GM18505 (cell line): ENCODE data around the gene SIT1.
"Not testable (repeated sequence)": the region's sequence is repeated elsewhere in the genome, so short reads cannot be mapped to it uniquely, and the experiment has no call there.

Experiments
- ATAC-seq: cut with Tn5 transposase; IDR thresholded peaks from one replicate; pipeline ENCODE4 v1.9.1; 2021; ENCODE audit not compliant: unreplicated experiment
- POLR2A ChIP-seq: IDR thresholded peaks from 4 replicates; pipeline ENCODE4 v1.6.1; 2011; ENCODE audit warnings: borderline replicate concordance; ENCODE audit not compliant: insufficient read depth, insufficient read length; ENCODE audit errors: extremely low read depth

The SIT1 gene

DNA sequence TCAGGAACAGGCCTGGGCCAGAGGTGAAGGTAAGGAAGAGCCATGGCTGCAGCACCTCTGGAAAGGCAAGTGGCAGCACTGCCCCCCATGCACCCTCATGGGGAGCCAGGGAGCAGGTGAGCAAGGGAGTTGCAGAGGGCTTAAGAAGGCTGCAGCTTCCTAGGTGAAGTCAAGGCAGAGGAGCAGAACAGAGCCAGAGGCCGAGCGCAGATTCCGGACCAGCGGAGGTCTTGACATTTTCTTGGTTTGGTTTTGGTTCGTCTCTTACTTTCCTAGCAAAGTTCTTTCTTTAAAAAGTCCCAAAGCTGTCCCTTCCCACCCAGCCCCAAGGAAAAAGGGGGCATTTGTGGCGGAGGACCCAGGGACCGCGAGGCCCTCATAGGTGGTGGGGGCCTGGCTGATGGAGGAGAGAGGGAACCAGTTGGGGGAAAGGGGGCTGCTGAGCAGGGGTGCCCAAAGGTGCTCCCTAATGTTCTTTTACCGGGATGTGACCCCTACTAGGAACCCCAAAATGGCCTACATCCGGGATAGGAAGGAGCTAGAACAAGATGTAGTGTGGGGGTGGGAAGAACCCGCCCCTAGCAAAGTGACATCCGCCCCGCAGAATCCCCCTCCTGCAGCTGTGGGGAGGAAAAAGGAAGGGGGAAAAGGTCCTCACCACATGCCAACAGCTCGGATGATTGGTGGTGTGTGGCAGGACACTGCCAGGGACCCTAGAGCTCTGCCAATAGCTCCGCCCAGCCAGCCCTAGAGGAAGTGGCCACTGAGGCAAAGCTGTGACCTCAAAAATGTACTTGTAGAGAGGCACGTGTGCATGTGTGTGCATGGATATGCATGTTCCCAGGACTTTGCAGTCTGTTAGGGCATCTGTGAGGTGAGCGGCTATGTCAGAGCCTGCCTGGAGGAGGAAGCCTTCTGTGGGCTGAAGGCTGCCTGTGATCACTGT, 31.6 kb downstream of the SIT1 start:
- peak; percentile 51 for TF ChIP-seq POLR2A
- ATAC-seq: peak; percentile 53

DNA sequence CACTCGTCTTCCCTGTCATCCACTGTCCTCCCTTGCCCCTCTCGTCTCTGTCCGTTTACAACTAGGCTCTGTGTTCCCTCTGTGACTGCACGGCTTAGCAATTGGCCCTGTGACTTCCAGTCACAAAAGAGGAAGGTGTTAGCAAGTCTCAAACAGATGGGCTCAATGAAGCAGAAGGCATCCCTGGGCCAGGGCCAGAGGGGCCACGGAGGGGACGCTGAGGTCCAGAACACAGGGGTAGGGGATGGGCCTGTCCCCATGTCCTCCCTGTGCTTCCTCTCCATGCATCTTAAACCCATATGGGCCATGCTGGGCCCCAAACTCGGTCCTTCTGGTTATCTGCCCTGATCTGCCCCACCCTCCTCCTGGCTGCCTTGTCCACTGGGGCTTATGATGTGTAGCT, 32.4 kb downstream of the SIT1 start, which contains the start of gene CD72:
TSS of gene CD72 (minus strand) at position 89 of the 403 bp plus-strand sequence. CDS start 110 bp downstream, outside the sequence.
- TF ChIP-seq POLR2A: peak; percentile 46
- no peak for ATAC-seq

DNA sequence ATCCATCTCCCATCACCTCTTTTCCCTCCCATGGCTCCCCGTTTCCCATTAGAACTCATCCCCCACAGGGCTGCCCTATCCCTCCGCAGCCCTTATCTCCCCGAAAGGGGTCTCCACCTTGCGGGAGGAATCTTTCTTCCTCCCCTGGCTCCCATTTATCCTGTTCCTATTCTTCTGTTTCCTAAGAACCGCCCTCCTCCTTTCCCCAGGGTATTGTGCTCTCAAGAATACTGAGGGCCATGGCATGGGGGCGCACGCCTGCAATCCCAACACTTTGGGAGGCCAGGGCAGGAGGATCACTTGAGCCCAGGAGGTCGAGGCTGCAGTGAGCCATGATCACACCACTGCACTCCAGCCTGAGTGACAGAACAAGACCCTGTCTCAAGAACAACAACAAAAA, 33.2 kb downstream of the SIT1 start:
- no peak for ATAC-seq
- TF ChIP-seq POLR2A: no peak

DNA sequence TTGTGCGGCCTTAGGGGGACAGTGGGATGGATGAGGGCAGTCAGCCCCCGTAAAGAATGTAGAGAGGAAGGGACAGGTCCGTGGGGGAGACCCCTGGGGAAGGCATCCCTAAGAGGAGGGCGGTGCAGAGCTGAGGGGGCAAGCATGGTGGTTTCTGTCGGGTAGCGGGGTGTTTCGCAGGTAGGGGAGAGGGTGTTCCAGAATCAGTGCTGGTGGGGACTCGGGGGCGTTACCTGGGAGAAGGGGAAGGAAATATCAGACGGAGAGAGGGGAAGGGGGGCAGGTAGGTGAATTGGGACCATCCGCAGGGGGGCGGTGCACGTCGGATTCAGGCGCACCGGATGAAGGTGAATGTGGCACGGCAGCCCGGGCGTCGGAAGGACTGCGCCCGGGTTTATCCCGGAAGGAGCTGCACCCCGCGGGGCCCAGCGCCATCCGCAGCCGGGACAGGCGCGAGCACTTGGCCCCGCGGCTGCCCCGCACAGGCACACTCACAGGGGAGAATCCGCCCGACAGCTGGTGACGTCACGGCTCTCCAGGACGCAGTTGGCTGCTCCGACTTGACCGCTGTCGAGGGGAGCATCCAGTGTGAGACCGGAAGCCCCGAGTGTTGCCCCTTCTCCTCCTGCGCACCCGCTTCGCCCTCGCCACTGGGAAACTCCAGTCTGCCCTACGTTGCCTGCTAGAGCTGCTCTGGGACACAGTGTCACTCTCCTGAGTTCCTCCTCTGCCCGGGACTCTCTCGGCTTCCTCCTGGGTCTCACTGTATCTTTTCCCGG, 33.9 kb downstream of the SIT1 start:
- peak; percentile 79 for TF ChIP-seq POLR2A
- no peak for ATAC-seq

DNA sequence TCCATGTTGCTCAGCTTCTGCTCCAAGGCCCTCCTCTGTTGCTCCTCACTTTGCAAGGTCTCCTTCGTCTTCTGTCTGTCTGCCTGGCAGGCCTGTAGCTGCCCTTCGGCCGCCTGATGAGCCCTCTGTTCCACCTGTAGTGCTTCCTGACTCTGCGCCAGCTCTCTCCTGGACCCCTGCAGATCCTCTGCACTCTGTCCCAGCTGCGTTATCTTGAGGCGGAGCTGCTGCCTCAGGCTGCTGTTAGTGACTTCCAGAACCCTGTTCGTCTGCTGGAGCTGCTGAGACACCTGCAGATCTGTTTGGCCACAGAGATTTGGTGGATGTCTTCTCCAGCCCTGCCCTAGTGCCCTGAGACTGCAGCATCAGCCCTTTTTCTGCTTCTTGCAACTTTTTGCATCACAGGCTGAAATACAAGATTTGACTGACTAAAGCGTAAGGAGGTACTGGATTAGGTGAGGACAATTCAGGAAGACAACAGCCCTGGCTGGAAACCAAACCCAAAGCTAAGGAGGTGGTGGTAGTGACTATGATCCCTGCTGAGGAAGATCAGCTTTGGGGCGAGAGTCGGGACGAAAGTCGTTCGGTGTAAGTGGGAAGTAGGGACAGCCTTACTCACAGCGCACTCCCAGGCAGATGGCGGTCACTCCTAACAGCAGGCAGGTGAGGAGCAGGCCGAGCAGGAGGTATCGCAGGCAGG, 34.6 kb downstream of the SIT1 start:
- TF ChIP-seq POLR2A: no peak
- no peak for ATAC-seq

DNA sequence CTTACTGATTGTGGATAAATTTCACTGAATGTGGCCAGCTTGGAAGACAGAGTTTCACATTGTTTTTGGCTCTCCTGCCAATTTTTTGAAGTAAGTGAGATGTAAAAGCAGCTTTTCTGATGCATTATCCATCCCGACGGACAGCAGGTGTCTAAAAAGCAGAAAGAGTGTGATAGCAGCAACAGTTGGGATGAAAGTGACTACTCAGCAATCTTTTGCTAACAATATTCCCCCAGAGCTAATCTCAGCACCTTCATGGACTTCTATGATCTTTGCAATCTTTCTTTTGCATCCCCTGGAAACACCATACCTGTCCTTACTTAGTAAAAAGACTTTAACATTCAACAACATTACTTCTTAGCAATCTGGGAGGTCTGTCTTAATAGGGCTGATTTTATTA, 37.9 kb downstream of the SIT1 start:
- TF ChIP-seq POLR2A: no peak
- ATAC-seq: no peak

DNA sequence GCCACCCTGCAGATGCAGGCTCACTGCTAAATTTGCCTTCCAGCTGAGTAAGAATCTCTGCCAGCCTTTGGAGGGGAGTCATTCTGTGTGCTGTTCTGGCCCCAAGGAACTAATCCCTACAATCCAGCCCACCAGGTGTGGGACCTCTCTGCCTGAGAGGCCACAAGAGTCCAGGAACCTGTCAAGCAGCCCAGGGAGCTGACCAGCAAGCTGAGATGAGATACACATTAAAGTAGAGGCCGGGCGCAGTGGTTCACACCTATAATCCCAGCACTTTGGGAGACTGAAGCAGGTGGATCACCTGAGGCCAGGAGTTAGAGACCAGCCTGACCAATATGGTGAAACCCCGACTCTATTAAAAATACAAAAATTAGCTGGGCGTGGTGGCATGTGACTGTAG, 38.7 kb downstream of the SIT1 start:
- not testable (repeated sequence) for ATAC-seq

DNA sequence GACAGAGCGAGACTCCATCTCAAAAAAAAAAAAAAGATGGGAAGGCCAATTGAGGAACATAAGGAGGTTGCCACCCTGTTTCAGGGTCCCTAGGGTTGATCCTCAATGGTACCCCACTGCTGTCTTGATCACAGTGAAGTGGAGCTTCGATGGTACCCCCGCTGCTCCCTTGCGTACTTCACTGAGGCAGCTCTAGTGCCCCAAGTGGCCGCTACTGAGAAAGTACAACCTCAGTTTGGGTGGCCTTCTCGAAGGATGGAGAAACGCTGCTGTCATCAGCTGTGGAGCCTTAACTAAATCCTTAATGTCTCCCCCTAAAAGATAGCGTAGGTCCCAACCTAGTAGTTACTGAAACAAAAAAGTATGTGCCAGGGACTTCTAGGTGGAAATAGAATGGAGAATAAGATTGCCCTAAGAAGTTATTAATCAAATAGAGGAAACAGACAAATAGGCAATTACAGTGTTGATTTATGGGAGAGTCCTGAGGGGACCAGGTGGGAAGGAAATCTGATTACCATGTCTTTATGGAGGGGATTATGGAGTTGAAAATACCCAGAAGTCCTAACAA, 39.4 kb downstream of the SIT1 start:
- ATAC-seq: no peak
- TF ChIP-seq POLR2A: no peak

DNA sequence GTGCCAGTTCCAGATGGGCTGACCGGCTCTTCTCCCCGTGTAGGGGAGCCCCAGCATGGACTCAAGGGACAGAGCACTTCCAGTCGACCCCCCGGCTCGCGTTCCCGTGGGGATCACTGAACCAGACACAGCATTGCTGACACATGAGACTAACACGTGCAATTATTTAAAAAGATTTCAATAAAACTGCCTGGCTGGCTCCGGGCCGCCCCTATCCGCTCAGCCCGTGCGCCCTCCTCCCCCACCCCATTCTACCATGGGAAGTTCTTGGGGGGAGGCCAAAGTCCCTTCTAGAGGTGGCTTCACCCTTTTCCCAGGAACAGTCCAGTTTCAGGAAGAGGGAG, 40.9 kb downstream of the SIT1 start:
- no peak for ATAC-seq
- no peak for TF ChIP-seq POLR2A

DNA sequence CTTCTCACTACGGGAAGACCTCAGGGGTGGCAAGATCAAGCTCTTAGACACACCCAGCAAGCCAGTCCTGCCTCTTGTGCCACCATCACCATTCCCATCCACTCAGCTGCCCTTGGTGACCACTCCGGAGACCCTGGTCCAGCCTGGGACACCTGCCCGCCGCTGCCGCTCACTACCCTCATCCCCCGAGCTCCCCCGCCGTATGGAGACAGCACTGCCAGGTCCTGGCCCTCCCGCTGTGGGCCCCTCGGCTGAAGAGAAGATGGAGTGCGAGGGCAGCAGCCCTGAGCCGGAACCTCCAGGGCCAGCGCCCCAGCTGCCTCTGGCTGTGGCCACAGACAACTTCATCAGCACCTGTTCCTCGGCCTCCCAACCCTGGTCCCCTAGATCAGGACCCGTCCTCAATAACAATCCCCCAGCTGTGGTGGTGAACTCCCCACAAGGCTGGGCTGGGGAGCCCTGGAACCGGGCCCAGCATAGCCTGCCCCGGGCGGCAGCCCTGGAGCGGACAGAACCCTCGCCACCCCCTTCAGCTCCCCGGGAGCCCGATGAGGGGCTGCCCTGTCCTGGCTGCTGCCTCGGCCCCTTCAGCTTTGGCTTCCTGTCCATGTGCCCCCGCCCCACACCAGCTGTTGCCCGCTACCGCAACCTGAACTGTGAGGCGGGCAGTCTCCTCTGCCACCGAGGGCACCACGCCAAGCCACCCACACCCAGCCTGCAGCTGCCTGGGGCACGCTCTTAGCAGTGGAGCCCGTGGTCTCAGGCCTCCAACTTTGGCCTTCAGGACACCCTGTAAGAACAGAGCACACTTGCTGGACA, 41.5 kb downstream of the SIT1 start:
- no peak for TF ChIP-seq POLR2A
- ATAC-seq: no peak

DNA sequence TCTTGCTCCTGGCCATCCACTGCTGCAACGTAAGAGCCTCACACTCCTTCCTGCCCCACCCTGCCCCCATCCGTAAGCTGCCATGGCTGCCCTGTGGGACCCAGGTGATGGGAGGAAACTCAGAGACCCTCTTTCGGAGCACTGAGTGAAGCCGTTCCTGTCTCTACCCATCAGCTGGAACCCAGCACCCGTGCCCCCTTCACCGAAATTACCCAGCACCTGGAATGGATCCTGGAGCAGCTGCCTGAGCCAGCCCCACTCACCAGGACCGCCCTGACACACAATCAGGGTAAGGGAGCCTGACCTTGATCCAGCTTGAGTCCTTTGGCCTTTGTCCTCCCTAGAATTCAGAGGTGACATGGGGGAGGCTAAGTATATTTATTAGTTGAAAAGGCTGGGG, 42.5 kb downstream of the SIT1 start:
- TF ChIP-seq POLR2A: no peak
- ATAC-seq: no peak

DNA sequence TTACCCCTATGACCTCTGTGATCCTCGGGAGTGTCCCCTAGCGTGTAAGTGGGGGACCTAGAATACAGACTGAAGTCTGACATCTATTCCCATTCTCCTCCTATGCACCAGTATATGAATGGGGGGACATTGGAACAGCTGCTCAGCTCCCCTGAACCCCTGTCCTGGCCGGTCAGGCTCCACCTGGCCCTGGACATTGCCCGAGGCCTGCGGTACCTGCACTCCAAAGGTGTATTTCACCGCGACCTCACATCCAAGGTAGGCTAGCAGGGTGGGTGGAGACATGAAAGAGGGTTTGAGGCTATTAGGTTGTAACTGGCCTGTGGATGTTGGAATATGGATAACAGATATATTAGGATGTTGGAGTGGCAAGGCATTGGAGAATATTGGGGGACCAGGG, 44.0 kb downstream of the SIT1 start:
- TF ChIP-seq POLR2A: no peak
- ATAC-seq: no peak
